Ovary (tissue), 9 donors: ENCODE results near the gene TNRC6C. TPM values are rescaled to one million over a fixed set of nuclear protein-coding genes. Genes with fewer than 3 reads are reported as not detected.

ENCODE experiments used
- DNase-seq, 5 donors: peaks; one replicate each; pipeline ENCODE4 v3.0.0-alpha.2; 2019 to 2020
- H3K27ac ChIP-seq, 2 donors: fragments of 200-600 bp; one replicate each; pipeline versions ENCODE4 v1.5.1 to v1.8.0; 2019 to 2022
- H3K27me3 ChIP-seq: fragments of 200-600 bp; one replicate; pipeline ENCODE4 v1.8.0; 2022
- H3K36me3 ChIP-seq: fragments of 200-600 bp; sonication (generic); one replicate; pipeline ENCODE4 v1.5.1; 2019
- H3K4me1 ChIP-seq: one replicate; pipeline ENCODE4 v1.8.1; 2013; ENCODE audit warnings: mild to moderate bottlenecking, moderate library complexity; ENCODE audit not compliant: insufficient read depth
- H3K4me3 ChIP-seq: fragments of 200-600 bp; sonication (generic); one replicate; pipeline ENCODE4 v1.5.1; 2017
- H3K9me3 ChIP-seq, 2 donors: fragments of 200-600 bp in 1 of 2; sonication (generic) in 1 of 2; one replicate each; pipeline versions ENCODE4 v1.5.1 to v1.8.1; 2013 to 2019; ENCODE audit warnings: mild to moderate bottlenecking in 1 of 2, moderate library complexity in 1 of 2
- EP300 ChIP-seq: sonication (generic); formaldehyde crosslinking; IDR thresholded peaks from one replicate; pipeline ENCODE4 v1.6.1; 2017; ENCODE audit warnings: antibody characterized with exemption
- POLR2A ChIP-seq: fragments of 450-650 bp; IDR thresholded peaks from one replicate; pipeline ENCODE4 v1.6.1; 2017; ENCODE audit warnings: antibody characterized with exemption, mild to moderate bottlenecking, moderate library complexity
- WGBS, 3 donors: extraction: QIAGEN DNeasy Blood & Tissue Kit in 1 of 3; methylation state at CpG; one replicate each; pipeline versions ENCODE4 v1.1.5 to v1.1.7; 2013 to 2017; 5-methylcytosine and 5-hydroxymethylcytosine counted together
- intact Hi-C, 4 donors: fragments of 100-400 bp; cut with DNase I; formaldehyde crosslinking; loops; one replicate each; pipeline versions ENCODE4 v1.11.0 to v1.15.1; 2022 to 2023
- polyA plus RNA-seq, 2 donors: library from polyadenylated mRNA; stranded (reverse); fragments of 200-250 nt in 1 of 2; fragments of 350-450 nt in 1 of 2; fragmentation: Illumina TruSeq in 1 of 2; extraction: RNeasy Lipid Tissue Mini Kit (QIAGEN cat#74804) in 1 of 2; gene quantifications; one replicate each; pipeline ENCODE4 v1.2.3, GENCODE V29; 2013 to 2014
- total RNA-seq, 7 donors: library from RNA; depleted of rRNA in 2 of 7; stranded (reverse); fragments of >200 nt in 2 of 7; fragmentation: NEBNext Ultra II Directional in 3 of 7; extraction: Animal tissue kit (Norgen Biotek cat#: 25700) in 3 of 7; gene quantifications; one replicate each; pipeline versions ENCODE4 v1.1.0 to v1.2.4, GENCODE V29; 2016 to 2023
- TF ChIP-seq, protein P1 (sequence below), 3 donors: fragments of 450-650 bp in 2 of 3; fragments of 200-600 bp in 1 of 3; IDR thresholded peaks; one replicate each; pipeline versions ENCODE4 v1.5.1 to v1.8.0; 2016 to 2022; ENCODE audit warnings: antibody characterized with exemption in 3 of 3, mild to moderate bottlenecking in 1 of 3
- donor health status: DM: no; HTN: no; CAD: no; lungs with moderate emphysema.
- donor health status: DM: no; HTN: no; CAD: no.
- donor health status: Bipolar disorder and iron deficiency.
- donor health status: DM: yes; HTN: yes; CAD: no.
- donor health status: DM: no; HTN: no; CAD: no.
- donor health status: DM: yes; HTN: yes; CAD: no.

The TNRC6C gene
- total and polyA plus RNA-seq, 9 donors = 8.7 to 45.3 (median 32.5) TPM

DNA sequence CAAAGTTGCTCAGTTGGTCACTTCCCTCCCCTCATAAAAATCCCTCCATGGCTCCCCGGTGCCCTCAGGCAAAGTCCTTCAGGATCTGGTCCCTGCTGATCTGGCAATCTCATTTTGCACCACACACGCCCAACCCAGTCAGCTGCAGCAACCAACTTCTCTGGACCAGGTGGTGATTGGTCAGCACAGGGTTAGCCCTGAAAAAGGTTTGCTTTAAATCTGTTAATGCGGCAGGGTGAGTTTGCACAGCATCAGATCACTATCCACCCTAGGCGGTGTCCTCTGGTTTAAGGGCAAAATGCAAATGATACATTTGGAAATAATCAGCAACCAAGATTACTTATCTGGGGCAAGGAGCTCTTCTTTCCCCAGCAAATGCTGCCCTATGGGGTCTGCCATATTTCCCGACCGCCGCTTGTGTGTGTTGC lies 42.9 kb upstream of the TNRC6C start:
- TF ChIP-seq, protein P1, sequence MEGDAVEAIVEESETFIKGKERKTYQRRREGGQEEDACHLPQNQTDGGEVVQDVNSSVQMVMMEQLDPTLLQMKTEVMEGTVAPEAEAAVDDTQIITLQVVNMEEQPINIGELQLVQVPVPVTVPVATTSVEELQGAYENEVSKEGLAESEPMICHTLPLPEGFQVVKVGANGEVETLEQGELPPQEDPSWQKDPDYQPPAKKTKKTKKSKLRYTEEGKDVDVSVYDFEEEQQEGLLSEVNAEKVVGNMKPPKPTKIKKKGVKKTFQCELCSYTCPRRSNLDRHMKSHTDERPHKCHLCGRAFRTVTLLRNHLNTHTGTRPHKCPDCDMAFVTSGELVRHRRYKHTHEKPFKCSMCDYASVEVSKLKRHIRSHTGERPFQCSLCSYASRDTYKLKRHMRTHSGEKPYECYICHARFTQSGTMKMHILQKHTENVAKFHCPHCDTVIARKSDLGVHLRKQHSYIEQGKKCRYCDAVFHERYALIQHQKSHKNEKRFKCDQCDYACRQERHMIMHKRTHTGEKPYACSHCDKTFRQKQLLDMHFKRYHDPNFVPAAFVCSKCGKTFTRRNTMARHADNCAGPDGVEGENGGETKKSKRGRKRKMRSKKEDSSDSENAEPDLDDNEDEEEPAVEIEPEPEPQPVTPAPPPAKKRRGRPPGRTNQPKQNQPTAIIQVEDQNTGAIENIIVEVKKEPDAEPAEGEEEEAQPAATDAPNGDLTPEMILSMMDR (IDR thresholded peaks at IDR 0.05) = no peak
- TF ChIP-seq EP300 (no peak), POLR2A (no peak)
- peak in 1 of 5 donors; percentile 10 for DNase-seq
- no peaks in the 10 kb centered on the region for H3K27me3 ChIP-seq
- no peaks in the 10 kb centered on the region for H3K4me1 ChIP-seq
- intact Hi-C loops = no loop called here
- H3K36me3 ChIP-seq = no peaks in the 10 kb centered on the region
- WGBS, 3 donors = 36 to 46% (median 45%) methylated on average over 7 of the region's 7 CpGs
- H3K9me3 ChIP-seq = no peaks in the 10 kb centered on the region
- H3K27ac ChIP-seq = no peak overlapping the region
- H3K4me3 ChIP-seq = no peak overlapping the region

GRCh38 chr17:77916264-77916663 lies 42.2 kb upstream of the TNRC6C start:
- H3K27ac ChIP-seq = no peak overlapping the region
- H3K27me3 ChIP-seq = no peaks in the 10 kb centered on the region
- TF ChIP-seq EP300 = no peak
- TF ChIP-seq, protein P1 (IDR thresholded peaks at IDR 0.05) = no peak
- no peak for TF ChIP-seq POLR2A
- DNase-seq = no peak
- no peaks in the 10 kb centered on the region for H3K4me1 ChIP-seq
- H3K9me3 ChIP-seq = no peaks in the 10 kb centered on the region
- no peak overlapping the region for H3K4me3 ChIP-seq
- WGBS, 3 donors = 11 to 17% (median 15%) methylated on average over 6 of the region's 6 CpGs
- no peaks in the 10 kb centered on the region for H3K36me3 ChIP-seq
- intact Hi-C loops = no loop called here

GRCh38 chr17:77916703-77917481 lies 41.6 kb upstream of the TNRC6C start:
- no peak overlapping the region for H3K4me3 ChIP-seq
- no peak for DNase-seq
- H3K27ac ChIP-seq = no peak overlapping the region
- no peaks in the 10 kb centered on the region for H3K36me3 ChIP-seq
- H3K27me3 ChIP-seq = no peaks in the 10 kb centered on the region
- intact Hi-C loops = no loop called here
- 19 to 28% (median 27%) methylated on average over 17 of the region's 17 CpGs for WGBS, 3 donors
- TF ChIP-seq, protein P1 (IDR thresholded peaks at IDR 0.05) = no peak
- TF ChIP-seq POLR2A = no peak
- no peak for TF ChIP-seq EP300
- no peaks in the 10 kb centered on the region for H3K9me3 ChIP-seq
- H3K4me1 ChIP-seq = no peaks in the 10 kb centered on the region

DNA sequence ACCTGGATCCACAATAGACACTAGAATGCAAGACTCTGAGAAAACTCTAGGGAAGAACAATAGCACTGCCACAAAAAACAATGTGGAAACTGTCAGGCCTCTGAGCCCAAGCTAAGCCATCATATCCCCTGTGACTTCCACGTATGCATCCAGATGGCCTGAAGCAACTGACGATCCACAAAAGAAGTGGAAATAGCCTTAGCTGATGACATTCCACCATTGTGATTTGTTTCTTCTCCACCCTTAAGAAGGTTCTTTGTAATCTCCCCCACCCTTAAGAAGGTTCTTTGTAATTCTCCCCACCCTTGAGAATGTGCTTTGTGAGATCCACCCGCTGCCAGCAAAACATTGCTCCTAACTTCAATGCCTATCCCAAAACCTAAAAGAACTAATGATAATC lies 39.2 kb upstream of the TNRC6C start:
- TF ChIP-seq, protein P1 (IDR thresholded peaks at IDR 0.05) = no peak
- no peak for TF ChIP-seq EP300
- TF ChIP-seq POLR2A = no peak
- H3K27ac ChIP-seq = no peak overlapping the region
- no peak for DNase-seq
- no peaks in the 10 kb centered on the region for H3K4me1 ChIP-seq
- no peak overlapping the region for H3K4me3 ChIP-seq
- H3K27me3 ChIP-seq = no peaks in the 10 kb centered on the region
- no peaks in the 10 kb centered on the region for H3K36me3 ChIP-seq
- no peaks in the 10 kb centered on the region for H3K9me3 ChIP-seq
- WGBS, 3 donors = 88 to 93% (median 88%) methylated on average over 3 of the region's 3 CpGs
- intact Hi-C loops = no loop called here
